GM23338 (cell line): ENCODE data around the gene EXOC3L1. TPM values are rescaled to one million over a fixed set of nuclear protein-coding genes. Genes with fewer than 3 reads are reported as not detected.
A peak's percentile ranks its signal among the peaks of the same experiment; 100 is the strongest.

Experiments used
- ATAC-seq: fragments of 200-7000 bp; cut with Tn5 transposase; 3 replicates; pipeline ENCODE4 v1.9.1; 2020
- DNase-seq: peaks from one replicate; pipeline ENCODE4 v3.0.0-alpha.2; 2015; ENCODE audit warnings: low spot score
- H2AFZ ChIP-seq: fragments of 200-600 bp; sonication (generic); 2 replicates; pipeline ENCODE4 v1.8.0; 2016; ENCODE audit warnings: antibody characterized with exemption, mild to moderate bottlenecking, moderate library complexity
- H3F3A ChIP-seq: fragments of 200-600 bp; sonication (generic); replicated peaks from 2 replicates; pipeline ENCODE4 v1.8.0; 2017; ENCODE audit warnings: antibody characterized with exemption, mixed run types, low read depth
- H3K27ac ChIP-seq: fragments of 200-600 bp; sonication (generic); 2 replicates; pipeline ENCODE4 v1.6.1; 2016; ENCODE audit warnings: low read depth
- H3K27me3 ChIP-seq: fragments of 200-600 bp; sonication (generic); 2 replicates; pipeline ENCODE4 v1.8.0; 2016; ENCODE audit warnings: mild to moderate bottlenecking, mixed run types, moderate library complexity; ENCODE audit not compliant: insufficient read depth
- H3K36me3 ChIP-seq: fragments of 200-600 bp; sonication (generic); 2 replicates; pipeline ENCODE4 v1.8.0; 2016; ENCODE audit warnings: mild to moderate bottlenecking; ENCODE audit not compliant: insufficient read depth
- H3K4me1 ChIP-seq: fragments of 200-600 bp; sonication (generic); 2 replicates; pipeline ENCODE4 v1.8.0; 2016; ENCODE audit warnings: mild to moderate bottlenecking, moderate library complexity; ENCODE audit not compliant: insufficient read depth
- H3K4me2 ChIP-seq: fragments of 200-600 bp; sonication (generic); 2 replicates; pipeline ENCODE4 v1.7.1; 2017; ENCODE audit warnings: mixed run types
- H3K4me3 ChIP-seq: fragments of 200-600 bp; sonication (generic); 2 replicates; pipeline ENCODE4 v1.6.1; 2016; ENCODE audit warnings: mixed run types
- H3K79me2 ChIP-seq: fragments of 200-600 bp; sonication (generic); replicated peaks from 2 replicates; pipeline ENCODE4 v1.8.0; 2017; ENCODE audit warnings: mild to moderate bottlenecking; ENCODE audit not compliant: insufficient read depth
- H3K9me2 ChIP-seq: fragments of 200-600 bp; sonication (generic); 2 replicates; pipeline ENCODE4 v1.8.0; 2017; ENCODE audit not compliant: insufficient read depth
- H4K20me1 ChIP-seq: fragments of 200-600 bp; sonication (generic); replicated peaks from 2 replicates; pipeline ENCODE4 v1.8.0; 2017; ENCODE audit warnings: mild to moderate bottlenecking; ENCODE audit not compliant: insufficient read depth
- H3K27ac Mint-ChIP-seq: 2 replicates; pipeline ENCODE4 v1.8.0; 2020; ENCODE audit warnings: inconsistent platforms, mild to moderate bottlenecking, moderate library complexity, mixed read lengths
- H3K27me3 Mint-ChIP-seq: 3 replicates; pipeline ENCODE4 v1.8.0; 2022; ENCODE audit warnings: low read depth, mild to moderate bottlenecking, moderate library complexity, mixed read lengths, inconsistent platforms; ENCODE audit not compliant: insufficient read depth, poor library complexity
- H3K36me3 Mint-ChIP-seq: 3 replicates; pipeline ENCODE4 v1.8.0; 2021; ENCODE audit warnings: low read depth, mild to moderate bottlenecking, inconsistent platforms, moderate library complexity, mixed read lengths
- H3K4me1 Mint-ChIP-seq: 3 replicates; pipeline ENCODE4 v1.8.0; 2020; ENCODE audit warnings: mild to moderate bottlenecking, inconsistent platforms, mixed read lengths
- H3K4me3 Mint-ChIP-seq: 3 replicates; pipeline ENCODE4 v1.8.0; 2021; ENCODE audit warnings: moderate library complexity, mild to moderate bottlenecking, inconsistent platforms, mixed read lengths
- H3K9me3 Mint-ChIP-seq: 3 replicates; pipeline ENCODE4 v1.8.0; 2020; ENCODE audit warnings: moderate library complexity, mild to moderate bottlenecking, inconsistent platforms, mixed read lengths
- CREB1 ChIP-seq: fragments of 250-450 bp; sonication (Bioruptor Pico); IDR thresholded peaks from 2 replicates; pipeline ENCODE4 v1.5.0; 2020; ENCODE audit warnings: low read depth, mild to moderate bottlenecking, moderate library complexity
- CTCF ChIP-seq, 2 experiments: fragments of 200-600 bp in 1 of 2; sonication (generic) in 1 of 2; conservative IDR thresholded peaks; 2 replicates each; pipeline versions ENCODE4 v1.5.1 to v1.6.1; 2016 to 2017; ENCODE audit warnings: antibody characterized with exemption in 2 of 2, low read depth in 2 of 2, mild to moderate bottlenecking in 2 of 2, moderate library complexity in 1 of 2
- ETS1 ChIP-seq: IDR thresholded peaks from 2 replicates; pipeline ENCODE4 v1.6.1; 2016; ENCODE audit warnings: antibody characterized with exemption
- EZH2 ChIP-seq: fragments of 200-600 bp; sonication (generic); IDR thresholded peaks from one replicate; pipeline ENCODE4 v1.8.0; 2017; ENCODE audit warnings: antibody characterized with exemption, mild to moderate bottlenecking, low read depth; ENCODE audit not compliant: unreplicated experiment
- EZH2phosphoT487 ChIP-seq: fragments of 200-600 bp; sonication (generic); IDR thresholded peaks from one replicate; pipeline ENCODE4 v1.8.1; 2018; ENCODE audit warnings: antibody characterized with exemption; ENCODE audit not compliant: unreplicated experiment
- JUNB ChIP-seq: IDR thresholded peaks from one replicate; pipeline ENCODE4 v1.6.1; 2016; ENCODE audit warnings: antibody characterized with exemption; ENCODE audit not compliant: unreplicated experiment
- NANOG ChIP-seq: IDR thresholded peaks from 2 replicates; pipeline ENCODE4 v1.6.1; 2016; ENCODE audit warnings: antibody characterized with exemption, borderline replicate concordance
- POLR2AphosphoS5 ChIP-seq: IDR thresholded peaks from 2 replicates; pipeline ENCODE4 v1.6.1; 2016; ENCODE audit warnings: antibody characterized with exemption, low read depth
- REST ChIP-seq: IDR thresholded peaks from one replicate; pipeline ENCODE4 v1.6.1; 2018; ENCODE audit warnings: antibody characterized with exemption; ENCODE audit not compliant: unreplicated experiment
- STAT1 ChIP-seq: IDR thresholded peaks from one replicate; pipeline ENCODE4 v1.6.1; 2016; ENCODE audit warnings: antibody characterized with exemption; ENCODE audit not compliant: unreplicated experiment
- ZNF114 ChIP-seq: fragments of 250-450 bp; sonication (Bioruptor Pico); IDR thresholded peaks from 2 replicates; pipeline ENCODE4 v1.5.0; 2020; ENCODE audit warnings: mild to moderate bottlenecking, moderate library complexity
- ZNF331 ChIP-seq: fragments of 250-450 bp; sonication (Bioruptor Pico); IDR thresholded peaks from 2 replicates; pipeline ENCODE4 v1.5.0; 2020; ENCODE audit warnings: low read depth, mild to moderate bottlenecking, moderate library complexity
- ZNF462 ChIP-seq: fragments of 250-450 bp; sonication (Bioruptor Pico); IDR thresholded peaks from 2 replicates; pipeline ENCODE4 v1.5.0; 2020; ENCODE audit warnings: mild to moderate bottlenecking, moderate library complexity
- polyA plus RNA-seq: library from polyadenylated mRNA; unstranded; fragments of >200 nt; fragmentation: Nextera tagmentation; extraction: Ambion mirVana; gene quantifications from 2 replicates; pipeline ENCODE4 v1.2.1, GENCODE V29; 2016
- total RNA-seq: library from RNA; depleted of rRNA; stranded (reverse); fragments of >200 nt; shearing (Covaris generic); gene quantifications from 2 replicates; pipeline ENCODE4 v1.2.3, GENCODE V29; 2014

The EXOC3L1 gene
- total and polyA plus RNA-seq, 2 experiments from 2014 or later, result 1.1 to 2.3 TPM

- H3K9me3 Mint-ChIP-seq, result no peaks in the 10 kb centered on the region
- Histone ChIP-seq H2AFZ (no peak overlapping the region), H3F3A (0 out of 2 replicates have a peak, but pooled peaks cover 7% of the 10 kb centered on the region), H3K36me3 (no peaks in the 10 kb centered on the region), H3K9me2 (no peaks in the 10 kb centered on the region), H3K79me2 (no peaks in the 10 kb centered on the region), H3K4me3 (no peak overlapping the region), H3K4me2 (peak overlapping the region; percentile 94; the same call in 1 of the 2 replicates), H3K27me3 (peaks cover 57% of the 10 kb centered on the region), H3K27ac (no peak overlapping the region), H3K4me1 (peaks cover 6% of the 10 kb centered on the region; the same call in 1 of the 2 replicates), H4K20me1 (no peaks in the 10 kb centered on the region; the same call in none of the 2 replicates)
- peaks cover 38% of the 10 kb centered on the region for H3K27me3 Mint-ChIP-seq
- H3K4me3 Mint-ChIP-seq, result peak overlapping the region; percentile 58; the same call in 1 of the 3 replicates
- H3K4me1 Mint-ChIP-seq, result peaks cover 10% of the 10 kb centered on the region; the same call in 2 of the 3 replicates
- no peak overlapping the region for H3K27ac Mint-ChIP-seq
- peaks cover 26% of the 10 kb centered on the region for H3K36me3 Mint-ChIP-seq
- DNase-seq, result no peak
- no peak for ATAC-seq
- TF ChIP-seq CREB1, result no peak
- no peak for TF ChIP-seq ZNF462 (CRISPR knock-in tag)
- no peak for TF ChIP-seq POLR2AphosphoS5
- no peak for TF ChIP-seq STAT1
- TF ChIP-seq ZNF114, result no peak
- no peak for TF ChIP-seq JUNB
- TF ChIP-seq EZH2phosphoT487, result no peak
- TF ChIP-seq NANOG, result no peak
- TF ChIP-seq CTCF (conservative IDR thresholded peaks at IDR 0.05; ENCODE audit: low read depth in 2 of 2), result no peak
- no peak for TF ChIP-seq ZNF331 (CRISPR knock-in tag)
- no peak for TF ChIP-seq EZH2
- no peak for TF ChIP-seq REST
- no peak for TF ChIP-seq ETS1
Measured at GRCh38 chr16:67148656-67149275, 41.2 kb downstream of the EXOC3L1 start.
